Mucosa of gallbladder (tissue), 1 donor: Measurements from ENCODE around the gene TRIM59. TPM values are rescaled to one million over a fixed set of nuclear protein-coding genes. Genes with fewer than 3 reads are reported as not detected.
"Not testable (repeated sequence)": the region's sequence is repeated elsewhere in the genome, so short reads cannot be mapped to it uniquely, and the experiment has no call there.

ENCODE experiments used
- DNase-seq: peaks from one replicate; pipeline ENCODE4 v3.0.0-alpha.2; 2020; ENCODE audit warnings: low spot score
- total RNA-seq: library from RNA; stranded (reverse); gene quantifications from one replicate; pipeline ENCODE4 v1.2.1, GENCODE V29; 2021
- donor health status: DM: no; HTN: no; CAD: no.

TRIM59 gene
- total RNA-seq, 1 donor from 2014 or later = 5.6 TPM

DNA sequence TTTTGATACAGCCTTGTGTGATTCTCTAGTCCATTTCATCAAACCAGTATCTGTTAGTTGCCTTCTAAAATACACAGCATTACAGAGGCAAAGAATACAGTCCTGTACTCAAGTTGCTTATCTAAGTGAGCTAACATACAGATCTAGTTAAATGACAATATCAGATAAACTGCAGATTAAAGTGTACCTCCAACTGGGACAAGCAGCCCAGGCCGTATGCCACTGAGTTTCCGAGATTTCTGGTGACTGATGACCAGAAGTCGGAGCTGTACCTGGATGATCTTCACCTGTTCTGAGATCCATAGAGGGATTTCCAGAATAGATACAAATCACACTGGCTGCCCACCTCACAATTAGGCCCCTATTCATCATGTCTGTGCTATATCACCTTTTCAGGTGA lies 6.3 kb upstream of the TRIM59 start:
- DNase-seq = no peak

DNA sequence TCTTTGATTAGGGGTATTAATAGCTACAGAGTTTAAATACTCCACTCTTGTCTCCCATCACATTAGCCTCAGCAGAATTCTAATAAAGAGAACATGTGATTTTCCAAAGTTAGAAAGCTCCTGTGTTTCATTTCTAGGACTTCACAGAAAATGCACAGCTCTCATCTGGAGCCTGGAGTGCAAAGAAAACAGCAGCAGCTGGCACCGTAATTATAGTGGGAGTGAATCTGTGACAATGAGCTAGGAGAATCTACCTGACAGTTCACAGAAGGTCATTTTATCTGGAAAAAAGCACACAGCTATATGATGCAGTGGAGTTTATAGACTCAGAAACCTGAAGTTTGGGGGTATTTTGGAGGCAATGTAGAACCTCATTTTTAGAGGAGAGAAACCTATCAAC lies 5.4 kb upstream of the TRIM59 start:
- DNase-seq = no peak

GRCh38 chr3:160452251-160452650 lies 2.7 kb upstream of the TRIM59 start:
- not testable (repeated sequence) for DNase-seq

- no peak for DNase-seq
Measured at GRCh38 chr3:160451602-160452001, 2.0 kb upstream of the TRIM59 start.

DNA sequence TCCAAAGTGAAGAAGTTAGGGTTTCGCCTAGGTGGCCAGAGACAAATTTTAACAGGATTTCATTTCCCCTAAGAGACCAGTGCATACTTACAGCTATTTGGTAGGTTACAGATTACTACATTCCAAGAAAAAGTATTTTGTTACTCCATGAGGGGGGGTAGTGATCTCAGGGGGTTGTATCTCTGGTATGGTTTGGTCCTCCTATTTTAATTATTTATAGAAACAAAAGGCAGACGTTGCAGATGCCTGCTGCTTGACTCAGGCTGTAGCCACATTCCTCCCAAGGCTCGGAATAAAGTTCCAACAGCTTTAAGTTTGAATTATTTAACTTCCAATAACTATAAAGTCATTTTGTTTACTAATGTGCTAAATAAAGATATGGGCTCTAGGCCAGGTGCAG lies 1.3 kb upstream of the TRIM59 start:
- no peak for DNase-seq

DNA sequence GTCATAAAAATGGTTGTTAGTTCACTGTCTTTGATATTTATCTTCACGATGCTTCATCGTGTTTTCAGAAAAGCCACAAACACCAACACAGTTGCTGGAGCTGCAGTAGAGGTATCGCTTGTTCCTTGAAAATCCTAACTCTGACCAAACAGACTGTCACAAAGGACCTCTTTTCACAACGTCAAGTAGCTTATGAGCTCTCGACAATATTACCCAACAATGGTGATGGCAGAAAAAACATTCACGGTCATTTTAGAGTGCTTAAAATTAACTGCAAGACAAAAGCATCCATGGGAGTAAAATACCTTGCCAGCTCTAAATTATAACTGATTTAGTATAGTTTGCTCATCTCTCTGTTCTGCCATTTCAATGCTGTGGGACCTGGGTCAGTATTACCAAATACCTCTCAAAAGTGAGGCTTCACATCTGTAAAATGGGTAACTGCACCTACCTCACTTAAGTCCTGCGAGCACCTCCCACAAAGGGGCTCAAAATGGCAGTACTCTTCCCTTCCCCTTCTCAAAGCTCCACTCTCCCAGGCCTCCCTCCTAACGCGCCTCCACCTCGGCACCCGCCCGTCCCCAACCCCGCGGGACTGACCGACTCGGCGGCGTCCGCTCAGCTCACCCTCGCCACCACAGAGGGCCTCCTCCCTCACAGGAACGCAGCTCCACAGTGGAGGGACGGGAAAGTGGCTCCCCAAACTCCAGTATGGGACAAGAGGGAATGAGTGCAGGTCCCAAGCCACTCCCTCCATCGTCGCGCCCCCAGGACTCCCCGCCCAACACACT lies 546 bp downstream of the TRIM59 start:
- no peak for DNase-seq

GRCh38 chr3:160447544-160447943 lies 2.0 kb downstream of the TRIM59 start:
- DNase-seq = no peak

GRCh38 chr3:160446522-160447056 lies 3.0 kb downstream of the TRIM59 start:
- DNase-seq = no peak

DNA sequence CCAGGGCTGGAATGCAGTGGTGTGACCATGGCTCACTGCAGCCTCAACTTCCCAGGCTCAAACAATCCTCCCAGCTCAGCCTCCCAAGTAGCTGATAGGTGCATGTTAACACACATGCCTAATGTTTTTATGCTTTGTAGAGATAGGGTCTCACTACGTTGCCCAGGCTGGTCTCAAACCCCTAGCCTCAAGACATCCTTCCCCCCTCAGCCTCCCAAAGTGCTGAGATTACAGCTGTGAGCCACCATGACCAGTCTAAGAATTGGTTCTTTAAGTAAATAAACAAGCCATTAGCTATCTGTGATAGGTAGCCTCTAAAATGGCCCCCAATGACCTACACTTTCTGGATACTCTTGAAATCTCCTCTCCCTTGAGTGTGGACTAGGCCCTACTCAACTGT lies 3.7 kb downstream of the TRIM59 start:
- DNase-seq = no peak

GRCh38 chr3:160444411-160444810 lies 5.2 kb downstream of the TRIM59 start:
- DNase-seq = no peak

DNA sequence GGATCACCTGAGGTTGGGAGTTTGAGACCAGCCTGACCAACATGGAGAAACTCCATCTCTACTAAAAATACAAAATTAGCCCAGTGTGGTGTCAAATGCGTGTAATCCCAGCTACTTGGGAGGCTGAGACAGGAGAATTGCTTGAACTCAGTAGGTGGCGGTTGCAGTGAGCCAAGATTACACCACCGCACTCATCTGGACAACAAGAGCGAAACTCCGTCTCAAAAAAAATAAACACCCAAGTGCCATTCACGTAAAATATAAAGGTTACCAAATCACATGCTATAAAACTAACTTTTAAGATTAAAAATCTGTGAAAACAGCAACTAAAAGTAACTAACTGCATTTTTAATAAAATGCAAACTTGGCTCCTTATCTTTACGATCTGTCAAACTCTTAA lies 8.9 kb downstream of the TRIM59 start:
- no peak for DNase-seq

DNA sequence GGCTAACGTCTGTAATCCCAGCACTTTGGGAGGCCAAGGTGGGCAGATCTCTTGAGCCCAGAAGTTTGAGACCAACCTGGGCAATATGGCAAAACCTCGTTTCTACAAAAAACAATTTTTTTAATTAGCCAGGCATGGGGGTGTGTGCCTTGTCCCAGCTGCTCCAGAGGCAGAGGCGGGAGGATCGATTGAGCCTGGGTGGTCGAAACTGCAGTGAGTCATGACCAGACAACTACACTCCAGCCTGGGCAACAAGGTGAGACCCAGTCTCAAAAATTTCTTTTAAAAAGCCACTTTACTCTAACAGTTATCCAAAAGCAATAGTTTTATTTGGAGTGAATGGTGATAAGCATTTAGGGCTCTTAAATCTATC lies 12.5 kb downstream of the TRIM59 start:
- DNase-seq = no peak

- DNase-seq = no peak
Measured at GRCh38 chr3:160435747-160436146, 13.8 kb downstream of the TRIM59 start.

DNA sequence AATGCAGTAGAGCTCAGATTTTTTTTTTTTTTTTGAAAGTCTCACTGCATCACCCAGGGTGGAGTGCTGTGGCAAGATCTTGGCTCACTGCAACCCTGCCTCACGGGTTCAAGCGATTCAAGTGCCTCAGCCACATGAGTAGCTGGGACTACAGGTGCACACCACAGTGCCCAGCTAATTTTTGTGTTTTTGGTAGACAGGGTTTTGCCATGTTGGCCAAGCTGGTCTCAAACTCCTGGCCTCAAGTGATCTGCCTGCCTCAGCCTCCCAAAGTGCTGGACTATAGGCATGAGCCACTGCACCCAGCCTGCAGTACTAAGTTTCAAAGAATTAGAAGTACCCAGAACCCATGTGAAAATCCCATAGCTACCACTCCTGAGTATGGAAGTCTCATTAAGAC lies 14.5 kb downstream of the TRIM59 start:
- DNase-seq = no peak

- no peak for DNase-seq
Measured at GRCh38 chr3:160434071-160434470, 15.5 kb downstream of the TRIM59 start.

- no peak for DNase-seq
Measured at GRCh38 chr3:160427832-160428424, 21.7 kb downstream of the TRIM59 start.

- DNase-seq = no peak
Measured at GRCh38 chr3:160417311-160417710, 32.3 kb downstream of the TRIM59 start.

DNA sequence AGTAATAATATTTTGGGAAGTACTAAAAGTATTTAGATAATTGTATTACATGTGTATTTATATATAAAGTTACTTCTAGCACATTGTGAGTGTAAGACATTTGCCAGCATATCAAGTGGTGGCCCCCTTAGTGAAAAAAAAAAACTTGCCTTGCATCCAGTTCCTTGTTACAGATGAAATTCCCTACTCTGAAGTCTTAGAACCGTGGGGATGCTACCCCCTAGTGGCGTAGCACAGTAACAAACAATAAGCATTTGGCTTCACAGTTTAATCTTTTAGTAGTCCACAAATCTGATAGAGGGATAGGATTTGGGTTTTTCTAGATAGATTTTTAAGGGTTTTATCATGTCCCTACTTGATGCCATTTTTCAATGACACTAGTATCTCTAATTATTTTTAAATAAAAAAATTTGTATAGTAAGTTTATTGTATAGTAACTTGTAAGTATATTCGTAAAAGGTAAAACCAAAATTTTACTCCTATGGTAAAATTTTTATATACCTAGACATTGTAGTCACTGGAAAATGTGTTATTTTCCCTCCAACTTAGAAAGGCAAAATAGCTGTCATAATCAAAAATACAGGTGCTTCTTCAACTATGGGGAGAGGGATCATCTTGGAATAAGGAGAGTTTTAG lies 35.9 kb downstream of the TRIM59 start:
- peak; percentile 41 for DNase-seq

- DNase-seq = no peak
Measured at GRCh38 chr3:160412477-160412876, 37.1 kb downstream of the TRIM59 start.

- DNase-seq = no peak
Measured at GRCh38 chr3:160409812-160410610, 39.6 kb downstream of the TRIM59 start.

GRCh38 chr3:160403796-160404470 lies 45.7 kb downstream of the TRIM59 start:
- no peak for DNase-seq
